NCI-H128 (cell line): ENCODE results near the gene HNRNPH1.

Experiments used
- DNase-seq: peaks from one replicate; lab custom pipeline; 2025; ENCODE audit not compliant: unreplicated experiment; lab: John Stamatoyannopoulos, UW

Gene HNRNPH1

DNA sequence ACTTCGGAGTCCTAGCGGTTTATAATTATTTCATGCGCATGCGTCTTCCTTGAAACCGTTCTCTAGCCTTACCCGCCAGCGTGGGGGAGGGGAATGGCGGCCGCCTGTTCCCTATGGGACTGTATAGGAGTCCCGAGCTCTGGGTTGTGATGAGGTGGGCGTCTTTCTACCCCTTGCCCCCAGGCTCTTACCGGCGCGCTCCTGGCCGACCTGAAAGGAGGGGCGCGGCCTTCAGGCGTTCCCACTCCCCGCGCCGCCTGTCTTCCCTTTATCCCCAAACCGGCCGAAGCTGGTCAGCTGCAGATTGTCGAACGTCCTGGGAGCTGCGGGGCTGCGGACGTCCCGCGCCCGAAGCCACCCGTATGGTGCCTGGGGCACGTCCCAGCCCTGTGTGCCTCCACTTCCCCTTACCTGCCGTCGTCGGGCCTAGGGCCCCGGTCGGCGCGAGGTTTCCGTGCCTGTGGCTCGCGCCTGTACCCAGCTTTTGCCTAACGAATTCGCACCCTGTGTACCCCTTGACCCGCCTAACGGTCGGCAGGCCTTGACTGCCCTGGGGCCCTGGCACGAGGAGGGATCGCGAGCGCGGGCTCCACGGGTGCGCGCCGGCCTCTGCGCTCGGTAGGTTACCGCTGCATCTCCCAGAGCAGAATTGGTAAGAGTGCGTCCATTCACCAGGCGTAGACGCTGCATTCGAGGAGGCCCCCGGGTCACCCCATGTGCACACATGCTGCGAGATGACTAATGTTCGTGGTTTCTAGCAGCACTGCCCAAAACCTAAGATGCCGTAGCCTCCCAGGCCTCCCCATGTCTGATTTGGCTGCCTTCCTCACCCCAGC, 653 bp upstream of the HNRNPH1 start:
- DNase-seq, result no peak

DNA sequence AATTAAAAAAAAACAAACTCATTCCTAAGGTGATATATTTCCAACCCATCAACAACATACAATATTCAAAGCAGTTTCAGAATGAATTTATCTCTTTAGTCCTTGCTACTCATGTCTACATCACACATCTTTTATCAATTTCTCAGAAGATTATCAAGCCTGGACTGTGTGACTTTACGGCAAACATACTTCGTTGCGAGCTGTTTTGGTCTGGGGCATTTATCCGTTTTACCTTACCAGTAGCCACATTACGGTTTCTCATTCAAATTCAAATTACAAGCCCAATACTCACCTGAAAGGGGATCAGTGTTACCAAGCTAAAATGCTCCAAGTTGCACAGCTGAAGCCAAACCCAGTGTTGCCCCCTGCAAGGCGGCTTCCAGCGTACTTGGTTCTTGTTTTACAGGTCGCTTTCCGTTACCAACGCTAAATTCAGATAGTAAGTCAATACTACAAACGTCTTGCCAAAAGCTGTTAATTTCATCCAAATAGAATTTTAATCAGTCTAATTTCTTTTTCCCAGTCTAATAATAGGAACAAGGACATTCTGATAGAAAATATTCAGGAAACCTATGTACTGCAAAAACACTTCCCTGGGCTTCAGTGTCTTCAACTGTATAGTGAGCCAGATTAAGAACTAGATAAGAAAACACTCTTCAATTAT, 1.8 kb downstream of the HNRNPH1 start:
- DNase-seq, result no peak

GRCh38 chr5:179620703-179621350, 2.6 kb downstream of the HNRNPH1 start:
- DNase-seq, result no peak

DNA sequence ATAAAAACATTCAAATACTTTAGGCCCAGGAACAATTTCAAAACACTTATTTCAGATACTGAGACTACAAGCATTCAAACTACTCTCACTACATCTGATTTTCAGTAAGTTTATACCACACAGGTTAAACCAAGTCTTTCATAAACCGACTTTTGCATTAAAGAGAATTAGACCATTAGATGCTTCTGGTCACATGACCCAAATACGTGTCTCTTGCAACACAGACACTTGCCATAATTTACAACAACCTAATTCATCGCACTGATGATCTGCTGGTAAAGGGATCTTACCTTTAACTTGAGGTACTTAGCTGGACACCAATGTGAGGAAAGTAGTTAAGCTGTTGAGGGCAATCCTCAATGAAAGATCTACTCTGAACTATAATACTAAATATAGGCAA, 3.2 kb downstream of the HNRNPH1 start:
- no peak for DNase-seq

DNA sequence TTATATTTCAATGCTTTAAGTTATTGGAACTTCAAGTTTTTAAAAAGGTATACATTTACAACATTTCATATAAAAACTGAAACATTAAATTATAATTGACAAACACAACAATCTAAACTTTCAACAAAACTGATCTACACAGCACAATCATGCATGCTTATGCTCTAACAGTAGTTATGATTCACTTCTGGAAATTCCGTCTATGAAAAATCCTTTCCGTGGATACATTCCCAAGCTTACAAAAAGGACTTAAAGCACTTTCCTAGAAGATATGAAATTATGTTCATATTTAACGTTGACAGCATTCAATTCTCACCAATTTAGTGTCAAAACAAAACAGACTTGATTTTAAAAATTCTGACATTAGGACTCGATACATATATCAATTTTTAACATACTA, 3.7 kb downstream of the HNRNPH1 start:
- no peak for DNase-seq

- DNase-seq, result no peak
Observed at GRCh38 chr5:179618923-179619554, 4.4 kb downstream of the HNRNPH1 start.

DNA sequence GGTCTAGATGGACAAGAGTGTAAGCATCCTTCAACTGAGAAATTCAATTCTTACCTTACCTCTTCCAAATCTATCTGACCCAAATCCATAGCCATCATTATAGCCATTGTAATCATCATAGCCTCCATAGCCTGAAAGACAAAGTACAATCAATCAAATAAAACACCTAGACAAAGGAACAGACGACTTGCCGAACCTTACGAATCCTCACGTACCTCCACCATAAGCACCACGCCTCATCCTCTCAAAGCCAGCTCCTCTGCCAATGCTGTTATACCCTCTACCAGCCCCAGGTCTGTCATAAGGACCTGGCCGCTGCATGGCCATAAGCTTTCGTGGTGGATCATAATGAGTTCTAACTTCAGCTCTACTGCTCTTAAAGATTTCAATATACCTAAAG, 5.5 kb downstream of the HNRNPH1 start:
- DNase-seq, result no peak

DNA sequence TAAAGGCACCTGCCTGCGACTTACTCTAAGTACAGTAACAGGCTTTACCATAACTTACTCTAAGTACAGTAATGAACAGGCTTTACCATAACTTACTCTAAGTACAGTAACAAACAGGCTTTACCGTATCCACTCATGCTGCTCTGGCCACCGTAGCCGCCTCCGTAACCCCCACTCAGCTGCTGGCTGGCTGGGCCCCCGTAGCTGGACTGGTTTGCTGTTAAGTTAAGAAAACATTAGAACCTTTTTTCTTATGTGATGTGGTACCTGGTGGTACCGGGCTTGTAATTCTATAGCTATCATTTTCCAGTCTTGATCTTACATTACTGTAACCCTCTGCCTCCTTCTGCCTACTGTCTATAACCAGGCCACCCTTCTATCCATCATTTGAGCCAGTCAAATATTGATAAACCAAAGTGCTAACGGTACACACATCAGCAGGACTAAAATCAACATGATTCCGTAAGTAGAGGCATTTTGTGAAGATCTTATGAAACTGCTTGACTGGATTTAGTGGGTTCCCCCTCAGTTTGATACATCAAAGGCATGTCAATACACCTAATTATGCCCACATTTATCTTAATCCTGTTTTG, 7.4 kb downstream of the HNRNPH1 start:
- DNase-seq, result no peak

DNA sequence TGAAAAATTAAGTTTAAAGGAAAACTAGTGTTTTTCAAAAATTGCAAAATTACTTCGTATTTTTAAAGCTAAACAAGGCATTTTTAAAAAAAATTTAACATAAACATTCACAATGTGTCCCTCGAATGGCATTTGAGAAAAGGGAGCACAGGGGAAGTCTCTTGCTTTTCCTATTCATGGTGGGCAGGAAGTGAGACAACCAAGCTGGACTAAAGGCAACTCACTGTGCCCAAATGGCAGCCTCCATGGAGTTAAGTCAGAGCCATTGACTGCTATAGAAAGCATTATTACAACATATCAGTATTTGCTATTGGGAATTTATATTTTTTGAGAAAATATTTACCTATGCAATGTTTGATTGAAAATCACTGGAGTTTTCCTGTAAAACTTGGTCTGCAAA, 8.3 kb downstream of the HNRNPH1 start:
- no peak for DNase-seq

DNA sequence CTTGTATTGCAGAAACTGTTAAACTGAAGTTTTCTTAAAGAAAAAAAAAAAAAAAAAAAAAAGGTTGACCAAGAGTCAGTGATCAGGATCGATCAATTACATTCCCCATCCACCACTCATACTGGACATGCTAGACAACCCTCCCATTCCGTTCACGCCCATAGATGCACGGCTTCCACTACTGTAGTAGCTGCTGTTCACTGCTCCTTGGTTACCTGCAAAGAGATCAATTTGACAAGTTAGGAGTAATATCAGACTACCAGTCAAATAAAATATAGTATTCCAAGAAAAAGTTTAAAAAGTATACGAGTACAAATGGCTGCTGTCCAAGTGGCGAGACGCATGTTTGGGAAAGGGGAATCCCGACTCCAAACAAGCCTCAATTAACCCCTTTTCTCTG, 8.7 kb downstream of the HNRNPH1 start:
- no peak for DNase-seq

GRCh38 chr5:179613460-179614071, 9.9 kb downstream of the HNRNPH1 start:
- DNase-seq, result no peak

DNA sequence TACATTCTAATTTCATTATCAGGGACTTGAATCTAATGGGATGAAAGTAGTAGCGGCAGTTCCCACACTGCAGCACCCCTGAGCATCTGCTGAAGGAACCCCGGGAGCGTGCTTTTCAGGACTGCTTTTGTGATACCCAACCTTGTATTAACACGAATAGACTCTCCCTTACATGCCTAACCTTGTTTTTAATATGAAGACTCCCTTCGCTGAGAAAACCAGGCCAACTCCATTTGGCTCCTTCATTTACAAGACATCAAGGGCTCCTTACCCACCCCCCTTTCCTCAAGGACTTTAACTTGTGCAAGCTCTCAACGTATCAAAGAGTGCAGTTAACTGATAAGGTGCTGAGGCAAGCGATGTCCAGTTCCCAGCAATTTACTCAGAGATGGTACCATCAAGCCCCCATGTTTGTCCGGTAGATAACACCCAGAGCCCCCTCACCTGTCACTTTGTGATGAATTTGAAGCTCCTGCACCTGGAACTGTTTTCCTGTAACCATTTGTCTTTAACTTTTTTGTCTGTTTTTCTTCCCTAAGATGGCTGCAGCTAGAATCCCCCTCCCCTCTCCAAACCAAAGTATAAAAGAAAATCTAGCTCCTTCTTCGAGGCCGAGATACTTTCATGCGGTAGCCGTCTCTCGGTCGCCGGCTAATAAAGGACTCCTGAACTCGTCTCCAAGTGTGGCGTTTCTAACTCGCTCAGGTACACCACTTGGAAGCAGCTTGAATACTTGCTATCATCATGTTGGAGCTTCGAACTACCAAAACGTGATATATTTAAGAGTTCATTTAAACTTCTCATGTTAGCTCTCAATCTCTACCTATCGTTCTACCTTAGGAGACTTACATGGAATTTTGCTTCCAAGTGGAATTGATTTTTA, 10.7 kb downstream of the HNRNPH1 start:
- DNase-seq, result no peak

DNA sequence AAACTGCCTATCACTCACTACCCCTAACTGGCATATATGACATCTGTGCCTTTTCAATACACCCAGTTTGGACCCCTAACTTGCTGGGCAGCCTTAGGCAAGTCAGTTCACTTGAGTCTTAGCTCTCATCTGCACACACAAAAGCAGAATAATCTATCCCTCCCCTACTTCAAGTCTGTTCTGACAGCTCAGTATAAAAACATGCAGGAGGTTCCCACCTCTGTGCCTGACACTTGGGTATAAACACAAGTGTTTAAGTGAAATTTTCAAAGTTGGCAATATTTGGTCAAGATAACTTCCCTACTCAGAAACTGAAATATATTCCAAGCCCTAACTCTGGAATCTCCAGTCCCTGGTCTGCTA, 12.6 kb downstream of the HNRNPH1 start:
- DNase-seq, result no peak

GRCh38 chr5:179610109-179610902, 13.2 kb downstream of the HNRNPH1 start:
- no peak for DNase-seq

GRCh38 chr5:179609834-179610108, 13.7 kb downstream of the HNRNPH1 start:
- no peak for DNase-seq

GRCh38 chr5:179608131-179608581, 15.3 kb downstream of the HNRNPH1 start:
- no peak for DNase-seq

GRCh38 chr5:179607160-179607931, 16.1 kb downstream of the HNRNPH1 start:
- no peak for DNase-seq

- DNase-seq, result no peak
Observed at GRCh38 chr5:179606910-179607159, 16.6 kb downstream of the HNRNPH1 start.
